ENCODE results near the gene ACER2.

DNA sequence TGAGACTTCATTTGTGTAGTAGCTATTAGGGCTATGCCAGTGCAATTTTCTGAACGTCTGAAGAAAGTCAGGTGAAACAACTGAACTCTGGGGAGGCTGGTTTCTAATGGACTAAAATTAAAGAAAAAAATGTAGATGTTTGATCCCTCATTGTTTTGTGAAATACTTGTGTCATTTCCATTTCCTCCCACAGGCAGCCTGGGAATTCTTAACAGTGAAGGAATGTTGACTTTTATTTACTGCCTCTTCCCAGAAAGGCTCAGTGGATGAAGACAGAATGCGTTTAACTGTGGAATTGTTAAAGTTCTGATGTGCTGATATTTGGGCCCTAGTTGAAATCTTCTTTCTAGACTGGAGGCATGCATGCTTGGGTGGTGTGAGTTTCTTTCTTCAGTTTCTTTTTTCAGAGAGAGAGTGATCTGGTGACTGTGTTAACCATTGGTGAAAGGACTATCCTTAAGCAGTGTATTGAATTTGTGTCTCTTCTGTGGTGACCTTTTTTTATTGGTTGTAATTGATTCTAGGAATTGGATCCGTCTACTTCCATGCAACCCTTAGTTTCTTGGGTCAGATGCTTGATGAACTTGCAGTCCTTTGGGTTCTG is 15.5 kb downstream of the ACER2 start:
- TF ChIP-seq POLR2AphosphoS5 (IDR thresholded peaks at IDR 0.05; ENCODE audit: insufficient read depth in 1 of 2, low read depth in 1 of 2) (no peak), CTCF (IDR thresholded peaks at IDR 0.05) (no peak)
